BLaER1 treated with 17β-estradiol and CSF1 and Interleukin-3, amounts not matched to agents 10 nM and 100 nM (cell line): ENCODE measurements around the gene S100A4.

Experiments
- H3K27ac ChIP-seq, 11 experiments: shearing (Covaris generic); formaldehyde crosslinking; 2 replicates each; pipeline ENCODE4 v1.8.1; 2022
- H3K27me3 ChIP-seq, 11 experiments: shearing (Covaris generic); formaldehyde crosslinking; 2 replicates each; pipeline ENCODE4 v1.8.1; 2022
- H3K36me3 ChIP-seq, 11 experiments: shearing (Covaris generic); formaldehyde crosslinking; 2 replicates each; pipeline ENCODE4 v1.8.1; 2022
- H3K4me1 ChIP-seq, 10 experiments: shearing (Covaris generic); formaldehyde crosslinking; 2 replicates each; pipeline ENCODE4 v1.8.1; 2022
- H3K4me2 ChIP-seq, 11 experiments: shearing (Covaris generic); formaldehyde crosslinking; 2 replicates each; pipeline ENCODE4 v1.8.1; 2022
- H3K4me3 ChIP-seq, 10 experiments: shearing (Covaris generic); formaldehyde crosslinking; 2 replicates each; pipeline ENCODE4 v1.8.1; 2022
- H3K9ac ChIP-seq, 11 experiments: shearing (Covaris generic); formaldehyde crosslinking; 2 replicates each; pipeline ENCODE4 v1.8.1; 2022
- H3K9me3 ChIP-seq, 11 experiments: shearing (Covaris generic); formaldehyde crosslinking; replicated peaks in 1 of 11; 2 replicates each; pipeline ENCODE4 v1.8.1; 2022
- H4K20me1 ChIP-seq, 11 experiments: shearing (Covaris generic); formaldehyde crosslinking; 2 replicates each; pipeline ENCODE4 v1.8.1; 2022
- Cebpa-rat ChIP-seq, 11 experiments: shearing (Covaris generic); IDR thresholded peaks; 2 replicates each; pipeline ENCODE4 v1.8.1; 2022

Gene S100A4

GRCh38 chr1:153570874-153571273, 25.3 kb upstream of the S100A4 start:
- H3K4me2 ChIP-seq: peak overlapping the region in 3 of 11 experiments; percentile 81 to 90 (median 81); a peak in 4 of 22 replicates
- no peaks in the 10 kb centered on the region for H3K36me3 ChIP-seq
- H3K4me1 ChIP-seq: peaks cover 48 to 77% (median 62%) of the 10 kb centered on the region in 10 experiments
- no peak overlapping the region for H3K27ac ChIP-seq
- no peaks in the 10 kb centered on the region for H4K20me1 ChIP-seq
- H3K27me3 ChIP-seq: no peaks in the 10 kb centered on the region
- peaks cover 0 to 15% (median 7%) of the 10 kb centered on the region in 11 experiments; a peak in 13 of 22 replicates for H3K9me3 ChIP-seq
- H3K9ac ChIP-seq: no peak overlapping the region; a peak in 2 of 22 replicates
- H3K4me3 ChIP-seq: no peak overlapping the region
- TF ChIP-seq Cebpa-rat (IDR thresholded peaks at IDR 0.05): no peak

GRCh38 chr1:153569465-153569864, 23.9 kb upstream of the S100A4 start:
- Histone ChIP-seq H3K9me3 (peaks cover 0 to 6% (median 0%) of the 10 kb centered on the region in 11 experiments; a peak in 6 of 22 replicates), H3K4me2 (peak overlapping the region in 1 of 11 experiments; percentile 89; a peak in 1 of 22 replicates), H3K27ac (no peak overlapping the region; a peak in 1 of 22 replicates), H3K9ac (no peak overlapping the region; a peak in 1 of 22 replicates), H4K20me1 (no peaks in the 10 kb centered on the region), H3K4me3 (no peak overlapping the region), H3K27me3 (no peaks in the 10 kb centered on the region), H3K36me3 (no peaks in the 10 kb centered on the region), H3K4me1 (peaks cover 58 to 91% (median 76%) of the 10 kb centered on the region in 10 experiments)
- no peak for TF ChIP-seq Cebpa-rat (IDR thresholded peaks at IDR 0.05)

- TF ChIP-seq Cebpa-rat (IDR thresholded peaks at IDR 0.05): no peak
- H3K4me1 ChIP-seq: peaks cover 53 to 94% (median 78%) of the 10 kb centered on the region in 10 experiments
- H3K4me3 ChIP-seq: peak overlapping the region; percentile 16 to 61 (median 51); a peak in 18 of 20 replicates
- peak overlapping the region; percentile 76 to 99 (median 91) for H3K4me2 ChIP-seq
- no peaks in the 10 kb centered on the region for H3K36me3 ChIP-seq
- peak overlapping the region; percentile 47 to 98 (median 92); a peak in 21 of 22 replicates for H3K27ac ChIP-seq
- H3K27me3 ChIP-seq: no peaks in the 10 kb centered on the region
- peaks cover 0 to under 1% (median 0%) of the 10 kb centered on the region in 11 experiments; a peak in 3 of 22 replicates for H3K9me3 ChIP-seq
- H3K9ac ChIP-seq: peak overlapping the region; percentile 66 to 87 (median 83)
- no peaks in the 10 kb centered on the region for H4K20me1 ChIP-seq
These were observed 22.9 kb upstream of the S100A4 start for GRCh38 chr1:153568367-153569099.

GRCh38 chr1:153567621-153568366, 22.2 kb upstream of the S100A4 start:
- Histone ChIP-seq H3K27ac (peak overlapping the region; percentile 47 to 98 (median 92)), H4K20me1 (no peaks in the 10 kb centered on the region), H3K9me3 (no peaks in the 10 kb centered on the region), H3K4me1 (peaks cover 45 to 94% (median 75%) of the 10 kb centered on the region in 10 experiments), H3K9ac (peak overlapping the region; percentile 66 to 87 (median 83)), H3K27me3 (no peaks in the 10 kb centered on the region), H3K36me3 (no peaks in the 10 kb centered on the region), H3K4me3 (peak overlapping the region; percentile 16 to 61 (median 51); a peak in 18 of 20 replicates), H3K4me2 (peak overlapping the region; percentile 76 to 99 (median 91))
- TF ChIP-seq Cebpa-rat (IDR thresholded peaks at IDR 0.05): peak in 2 of 11 experiments; percentile 55 to 72; a peak in 3 of 22 replicates

GRCh38 chr1:153566414-153567371, 21.1 kb upstream of the S100A4 start:
- H3K4me2 ChIP-seq: peak overlapping the region; percentile 76 to 99 (median 91)
- H3K9ac ChIP-seq: peak overlapping the region; percentile 75 to 88 (median 83)
- H3K27me3 ChIP-seq: no peaks in the 10 kb centered on the region
- H4K20me1 ChIP-seq: no peaks in the 10 kb centered on the region
- no peak for TF ChIP-seq Cebpa-rat (IDR thresholded peaks at IDR 0.05)
- H3K4me3 ChIP-seq: peak overlapping the region in 5 of 10 experiments; percentile 11 to 28 (median 20); a peak in 3 of 20 replicates
- H3K9me3 ChIP-seq: no peaks in the 10 kb centered on the region
- H3K36me3 ChIP-seq: no peaks in the 10 kb centered on the region
- H3K4me1 ChIP-seq: peaks cover 42 to 93% (median 66%) of the 10 kb centered on the region in 10 experiments
- peak overlapping the region; percentile 85 to 98 (median 94) for H3K27ac ChIP-seq

- Histone ChIP-seq H3K27ac (peak within 1 kb of the TSS; percentile 85 to 98 (median 94)), H3K9ac (peak within 1 kb of the TSS; percentile 75 to 88 (median 83)), H4K20me1 (no peaks in the 10 kb centered on the region), H3K36me3 (no peaks in the 10 kb centered on the region), H3K4me1 (peaks cover 42 to 90% (median 64%) of the 10 kb centered on the region in 10 experiments), H3K9me3 (no peaks in the 10 kb centered on the region), H3K4me2 (peak within 1 kb of the TSS; percentile 76 to 99 (median 91)), H3K27me3 (no peaks in the 10 kb centered on the region), H3K4me3 (peak within 1 kb of the TSS in 4 of 10 experiments; percentile 14 to 28 (median 20); a peak in 3 of 20 replicates)
- TF ChIP-seq Cebpa-rat (IDR thresholded peaks at IDR 0.05): no peak
These were observed 20.1 kb upstream of the S100A4 start, which contains the start of gene S100A2 for GRCh38 chr1:153565529-153566374. Gene S100A2 (minus strand): TSS chr1:153565844. CDS start chr1:153563877, 1,967 bp downstream.

GRCh38 chr1:153563991-153564390, 18.4 kb upstream of the S100A4 start:
- TF ChIP-seq Cebpa-rat (IDR thresholded peaks at IDR 0.05): no peak
- Histone ChIP-seq H3K36me3 (no peaks in the 10 kb centered on the region), H3K4me1 (peaks cover 41 to 75% (median 62%) of the 10 kb centered on the region in 10 experiments), H3K4me2 (peak overlapping the region in 9 of 11 experiments; percentile 76 to 95 (median 89); a peak in 15 of 22 replicates), H4K20me1 (no peaks in the 10 kb centered on the region), H3K27me3 (no peaks in the 10 kb centered on the region), H3K9ac (peak overlapping the region in 7 of 11 experiments; percentile 11 to 83 (median 32); a peak in 8 of 22 replicates), H3K27ac (peak overlapping the region in 9 of 11 experiments; percentile 13 to 98 (median 95); a peak in 14 of 22 replicates), H3K9me3 (no peaks in the 10 kb centered on the region), H3K4me3 (no peak overlapping the region)
